ENCODE results near the gene THAP12.

THAP12 gene

GRCh38 chr11:76392870-76393269 is 11.9 kb upstream of the THAP12 start:
- no peaks in the 10 kb centered on the region for H3K9me3 Mint-ChIP-seq
- no peak overlapping the region for H3K27ac Mint-ChIP-seq
- ATAC-seq (no peak), DNase-seq (no peak)
- H3K4me3 Mint-ChIP-seq = no peak overlapping the region
- H3K4me1 Mint-ChIP-seq = no peaks in the 10 kb centered on the region
- H3K36me3 Mint-ChIP-seq (ENCODE audit: low read depth) = no peaks in the 10 kb centered on the region
- H3K27me3 Mint-ChIP-seq = no peaks in the 10 kb centered on the region

GRCh38 chr11:76391811-76392475 is 11.0 kb upstream of the THAP12 start:
- Mint-ChIP-seq H3K4me3 (no peak overlapping the region), H3K36me3 (ENCODE audit: low read depth) (no peaks in the 10 kb centered on the region)

GRCh38 chr11:76391021-76391420 is 10.1 kb upstream of the THAP12 start:
- Mint-ChIP-seq H3K27me3 (no peaks in the 10 kb centered on the region), H3K27ac (no peak overlapping the region)

More at GRCh38 chr11:76391811-76392475, 11.0 kb upstream of the THAP12 start:
- ATAC-seq = no peak
- Mint-ChIP-seq H3K27ac (no peak overlapping the region), H3K9me3 (no peaks in the 10 kb centered on the region), H3K4me1 (no peaks in the 10 kb centered on the region), H3K27me3 (no peaks in the 10 kb centered on the region)
- no peak for DNase-seq

GRCh38 chr11:76388408-76388807 is 7.5 kb upstream of the THAP12 start:
- no peak overlapping the region for H3K4me3 Mint-ChIP-seq
- H3K36me3 Mint-ChIP-seq (ENCODE audit: low read depth) = no peaks in the 10 kb centered on the region
- no peaks in the 10 kb centered on the region for H3K9me3 Mint-ChIP-seq
- H3K4me1 Mint-ChIP-seq = peaks cover 7% of the 10 kb centered on the region
- DNase-seq = no peak
- no peak overlapping the region for H3K27ac Mint-ChIP-seq
- no peaks in the 10 kb centered on the region for H3K27me3 Mint-ChIP-seq
- no peak for ATAC-seq

More at GRCh38 chr11:76391021-76391420, 10.1 kb upstream of the THAP12 start:
- DNase-seq = no peak
- Mint-ChIP-seq H3K4me1 (no peaks in the 10 kb centered on the region), H3K4me3 (no peak overlapping the region), H3K36me3 (ENCODE audit: low read depth) (no peaks in the 10 kb centered on the region), H3K9me3 (no peaks in the 10 kb centered on the region)
- ATAC-seq = no peak

- Mint-ChIP-seq H3K9me3 (no peaks in the 10 kb centered on the region), H3K4me1 (peaks cover 27% of the 10 kb centered on the region), H3K27ac (no peak overlapping the region), H3K36me3 (ENCODE audit: low read depth) (no peaks in the 10 kb centered on the region), H3K4me3 (no peak overlapping the region), H3K27me3 (no peaks in the 10 kb centered on the region)
- DNase-seq (no peak), ATAC-seq (no peak)
Observed at GRCh38 chr11:76385903-76386302, 5.0 kb upstream of the THAP12 start.

- peak overlapping the region; percentile 2 for H3K27ac Mint-ChIP-seq
- no peaks in the 10 kb centered on the region for H3K9me3 Mint-ChIP-seq
Observed at GRCh38 chr11:76382209-76382608, 1.3 kb upstream of the THAP12 start.

GRCh38 chr11:76380159-76380976 is 564 bp downstream of the THAP12 start:
- no peaks in the 10 kb centered on the region for H3K27me3 Mint-ChIP-seq
- no peaks in the 10 kb centered on the region for H3K36me3 Mint-ChIP-seq (ENCODE audit: low read depth)
- peak overlapping the region; percentile 95 for H3K27ac Mint-ChIP-seq
- H3K9me3 Mint-ChIP-seq = no peaks in the 10 kb centered on the region
- peaks cover 68% of the 10 kb centered on the region for H3K4me1 Mint-ChIP-seq
- DNase-seq = peak; percentile 66
- H3K4me3 Mint-ChIP-seq = peak overlapping the region; percentile 97
- ATAC-seq = peak; percentile 43

More at GRCh38 chr11:76382209-76382608, 1.3 kb upstream of the THAP12 start:
- ATAC-seq (no peak), DNase-seq (no peak)
- H3K36me3 Mint-ChIP-seq (ENCODE audit: low read depth) = no peaks in the 10 kb centered on the region
- peaks cover 54% of the 10 kb centered on the region for H3K4me1 Mint-ChIP-seq
- H3K27me3 Mint-ChIP-seq = no peaks in the 10 kb centered on the region
- peak overlapping the region; percentile 93 for H3K4me3 Mint-ChIP-seq

GRCh38 chr11:76379807-76380158 is 1.1 kb downstream of the THAP12 start:
- no peak for DNase-seq
- Mint-ChIP-seq H3K4me3 (peak overlapping the region; percentile 97), H3K27ac (peak overlapping the region; percentile 95), H3K27me3 (no peaks in the 10 kb centered on the region), H3K36me3 (ENCODE audit: low read depth) (no peaks in the 10 kb centered on the region), H3K9me3 (no peaks in the 10 kb centered on the region), H3K4me1 (peaks cover 74% of the 10 kb centered on the region)
- ATAC-seq = no peak

- H3K27ac Mint-ChIP-seq = no peak overlapping the region
Observed at GRCh38 chr11:76376746-76377558, 4.0 kb downstream of the THAP12 start.

GRCh38 chr11:76371170-76371569 is 9.8 kb downstream of the THAP12 start:
- Mint-ChIP-seq H3K27ac (peak overlapping the region; percentile 88), H3K4me1 (peaks cover 72% of the 10 kb centered on the region), H3K36me3 (ENCODE audit: low read depth) (peaks cover 7% of the 10 kb centered on the region), H3K27me3 (no peaks in the 10 kb centered on the region), H3K4me3 (peak overlapping the region; percentile 40), H3K9me3 (no peaks in the 10 kb centered on the region)
- peak; percentile 99 for ATAC-seq
- no peak for DNase-seq

More at GRCh38 chr11:76376746-76377558, 4.0 kb downstream of the THAP12 start:
- Mint-ChIP-seq H3K9me3 (no peaks in the 10 kb centered on the region), H3K4me3 (no peak overlapping the region), H3K27me3 (no peaks in the 10 kb centered on the region), H3K4me1 (peaks cover 79% of the 10 kb centered on the region), H3K36me3 (ENCODE audit: low read depth) (no peaks in the 10 kb centered on the region)
- ATAC-seq (no peak), DNase-seq (no peak)

- ATAC-seq (no peak), DNase-seq (no peak)
- no peak overlapping the region for H3K27ac Mint-ChIP-seq
- H3K9me3 Mint-ChIP-seq = no peaks in the 10 kb centered on the region
- H3K4me3 Mint-ChIP-seq = no peak overlapping the region
- peaks cover 61% of the 10 kb centered on the region for H3K4me1 Mint-ChIP-seq
- H3K36me3 Mint-ChIP-seq (ENCODE audit: low read depth) = peaks cover 15% of the 10 kb centered on the region
- H3K27me3 Mint-ChIP-seq = no peaks in the 10 kb centered on the region
Observed at GRCh38 chr11:76369406-76369805, 11.5 kb downstream of the THAP12 start.

GRCh38 chr11:76368490-76368889 is 12.4 kb downstream of the THAP12 start:
- DNase-seq = no peak
- H3K27ac Mint-ChIP-seq = no peak overlapping the region
- no peak overlapping the region for H3K4me3 Mint-ChIP-seq
- ATAC-seq = no peak
- peaks cover 20% of the 10 kb centered on the region for H3K36me3 Mint-ChIP-seq (ENCODE audit: low read depth)
- no peaks in the 10 kb centered on the region for H3K9me3 Mint-ChIP-seq
- no peaks in the 10 kb centered on the region for H3K27me3 Mint-ChIP-seq
- peaks cover 54% of the 10 kb centered on the region for H3K4me1 Mint-ChIP-seq

- H3K36me3 Mint-ChIP-seq (ENCODE audit: low read depth) = peaks cover 24% of the 10 kb centered on the region
- no peaks in the 10 kb centered on the region for H3K9me3 Mint-ChIP-seq
- no peaks in the 10 kb centered on the region for H3K27me3 Mint-ChIP-seq
- DNase-seq (no peak), ATAC-seq (no peak)
- H3K4me1 Mint-ChIP-seq = peaks cover 43% of the 10 kb centered on the region
- H3K27ac Mint-ChIP-seq = no peak overlapping the region
- H3K4me3 Mint-ChIP-seq = no peak overlapping the region
Observed at GRCh38 chr11:76365038-76365679, 15.8 kb downstream of the THAP12 start.

- peaks cover 22% of the 10 kb centered on the region for H3K4me1 Mint-ChIP-seq
- no peak overlapping the region for H3K27ac Mint-ChIP-seq
- no peaks in the 10 kb centered on the region for H3K9me3 Mint-ChIP-seq
- no peak for DNase-seq
- H3K36me3 Mint-ChIP-seq (ENCODE audit: low read depth) = peaks cover 35% of the 10 kb centered on the region
- H3K27me3 Mint-ChIP-seq = no peaks in the 10 kb centered on the region
- no peak overlapping the region for H3K4me3 Mint-ChIP-seq
- ATAC-seq = no peak
Observed at GRCh38 chr11:76362716-76363115, 18.2 kb downstream of the THAP12 start.

Measured in activated naive CD8-positive, alpha-beta T cell treated with anti-CD3 and anti-CD28 coated beads, Interleukin-2, amount 50 U/mL, for 24 hours (primary cell).